Measurements from ENCODE around the gene GRIK4.
A peak's percentile ranks its signal among the peaks of the same experiment; 100 is the strongest.

The GRIK4 gene

GRCh38 chr11:120936356-120936755, 424.8 kb downstream of the GRIK4 start:
- H3K27me3 ChIP-seq (ENCODE audit: insufficient read depth, low read length): no peaks in the 10 kb centered on the region
- peaks cover 11% of the 10 kb centered on the region; the same call in 1 of the 2 replicates for H3K4me1 ChIP-seq (ENCODE audit: insufficient read depth, low read length)
- H3K27ac ChIP-seq (ENCODE audit: low read length): no peak overlapping the region
- no peaks in the 10 kb centered on the region for H3K9me3 ChIP-seq (ENCODE audit: insufficient read depth, low read depth, low read length)
- no peak overlapping the region for H3K4me3 ChIP-seq (ENCODE audit: low read length)
- H3K9ac ChIP-seq (ENCODE audit: low read depth, low read length): no peak overlapping the region
- no peaks in the 10 kb centered on the region for H3K36me3 ChIP-seq (ENCODE audit: insufficient read depth, low read depth, low read length)

- Histone ChIP-seq H3K4me1 (ENCODE audit: insufficient read depth, low read length) (peaks cover 8% of the 10 kb centered on the region; the same call in 1 of the 2 replicates), H3K9ac (ENCODE audit: low read depth, low read length) (no peak overlapping the region), H3K9me3 (ENCODE audit: insufficient read depth, low read depth, low read length) (no peaks in the 10 kb centered on the region), H3K27ac (ENCODE audit: low read length) (no peak overlapping the region), H3K36me3 (ENCODE audit: insufficient read depth, low read depth, low read length) (no peaks in the 10 kb centered on the region), H3K27me3 (ENCODE audit: insufficient read depth, low read length) (no peaks in the 10 kb centered on the region), H3K4me3 (ENCODE audit: low read length) (no peak overlapping the region)
These were observed 426.0 kb downstream of the GRIK4 start for GRCh38 chr11:120937501-120937900.

GRCh38 chr11:120938260-120938659, 426.7 kb downstream of the GRIK4 start:
- Histone ChIP-seq H3K9ac (ENCODE audit: low read depth, low read length) (no peak overlapping the region), H3K4me3 (ENCODE audit: low read length) (no peak overlapping the region), H3K27ac (ENCODE audit: low read length) (no peak overlapping the region), H3K4me1 (ENCODE audit: insufficient read depth, low read length) (peaks cover 8% of the 10 kb centered on the region; the same call in 1 of the 2 replicates), H3K9me3 (ENCODE audit: insufficient read depth, low read depth, low read length) (no peaks in the 10 kb centered on the region), H3K27me3 (ENCODE audit: insufficient read depth, low read length) (no peaks in the 10 kb centered on the region), H3K36me3 (ENCODE audit: insufficient read depth, low read depth, low read length) (no peaks in the 10 kb centered on the region)

- Histone ChIP-seq H3K9me3 (ENCODE audit: insufficient read depth, low read depth, low read length) (peaks cover 12% of the 10 kb centered on the region; the same call in 1 of the 2 replicates), H3K4me3 (ENCODE audit: low read length) (no peak overlapping the region), H3K9ac (ENCODE audit: low read depth, low read length) (no peak overlapping the region), H3K27me3 (ENCODE audit: insufficient read depth, low read length) (no peaks in the 10 kb centered on the region), H3K36me3 (ENCODE audit: insufficient read depth, low read depth, low read length) (no peaks in the 10 kb centered on the region), H3K4me1 (ENCODE audit: insufficient read depth, low read length) (peaks cover 8% of the 10 kb centered on the region; the same call in 1 of the 2 replicates), H3K27ac (ENCODE audit: low read length) (no peak overlapping the region)
These were observed 428.8 kb downstream of the GRIK4 start for GRCh38 chr11:120940160-120940848.

GRCh38 chr11:120941000-120941399, 429.5 kb downstream of the GRIK4 start:
- Histone ChIP-seq H3K9me3 (ENCODE audit: insufficient read depth, low read depth, low read length) (peaks cover 13% of the 10 kb centered on the region; the same call in 1 of the 2 replicates), H3K36me3 (ENCODE audit: insufficient read depth, low read depth, low read length) (no peaks in the 10 kb centered on the region), H3K27me3 (ENCODE audit: insufficient read depth, low read length) (no peaks in the 10 kb centered on the region)

GRCh38 chr11:120942701-120943100, 431.2 kb downstream of the GRIK4 start:
- Histone ChIP-seq H3K27me3 (ENCODE audit: insufficient read depth, low read length) (no peaks in the 10 kb centered on the region), H3K36me3 (ENCODE audit: insufficient read depth, low read depth, low read length) (no peaks in the 10 kb centered on the region), H3K27ac (ENCODE audit: low read length) (no peak overlapping the region), H3K9me3 (ENCODE audit: insufficient read depth, low read depth, low read length) (peaks cover 13% of the 10 kb centered on the region; the same call in 1 of the 2 replicates), H3K4me3 (ENCODE audit: low read length) (no peak overlapping the region), H3K9ac (ENCODE audit: low read depth, low read length) (no peak overlapping the region), H3K4me1 (ENCODE audit: insufficient read depth, low read length) (peaks cover 8% of the 10 kb centered on the region; the same call in 1 of the 2 replicates)

More at GRCh38 chr11:120941000-120941399, 429.5 kb downstream of the GRIK4 start:
- Histone ChIP-seq H3K4me1 (ENCODE audit: insufficient read depth, low read length) (peaks cover 8% of the 10 kb centered on the region; the same call in 1 of the 2 replicates), H3K9ac (ENCODE audit: low read depth, low read length) (no peak overlapping the region), H3K27ac (ENCODE audit: low read length) (no peak overlapping the region), H3K4me3 (ENCODE audit: low read length) (no peak overlapping the region)

GRCh38 chr11:120945042-120945441, 433.5 kb downstream of the GRIK4 start:
- Histone ChIP-seq H3K9me3 (ENCODE audit: insufficient read depth, low read depth, low read length) (peaks cover 13% of the 10 kb centered on the region; the same call in 1 of the 2 replicates), H3K27me3 (ENCODE audit: insufficient read depth, low read length) (no peaks in the 10 kb centered on the region), H3K4me3 (ENCODE audit: low read length) (no peak overlapping the region), H3K27ac (ENCODE audit: low read length) (no peak overlapping the region), H3K4me1 (ENCODE audit: insufficient read depth, low read length) (no peaks in the 10 kb centered on the region), H3K36me3 (ENCODE audit: insufficient read depth, low read depth, low read length) (no peaks in the 10 kb centered on the region), H3K9ac (ENCODE audit: low read depth, low read length) (no peak overlapping the region)

- Histone ChIP-seq H3K4me1 (ENCODE audit: insufficient read depth, low read length) (peaks cover 2% of the 10 kb centered on the region; the same call in 1 of the 2 replicates), H3K4me3 (ENCODE audit: low read length) (no peak overlapping the region), H3K9me3 (ENCODE audit: insufficient read depth, low read depth, low read length) (no peaks in the 10 kb centered on the region), H3K27ac (ENCODE audit: low read length) (no peak overlapping the region), H3K9ac (ENCODE audit: low read depth, low read length) (no peak overlapping the region), H3K36me3 (ENCODE audit: insufficient read depth, low read depth, low read length) (no peaks in the 10 kb centered on the region), H3K27me3 (ENCODE audit: insufficient read depth, low read length) (no peaks in the 10 kb centered on the region; the same call in 1 of the 2 replicates)
These were observed 439.3 kb downstream of the GRIK4 start for GRCh38 chr11:120950880-120951279.

- no peak overlapping the region for H3K27ac ChIP-seq (ENCODE audit: low read length)
- H3K4me3 ChIP-seq (ENCODE audit: low read length): no peak overlapping the region
- H3K4me1 ChIP-seq (ENCODE audit: insufficient read depth, low read length): peaks cover 8% of the 10 kb centered on the region
- H3K36me3 ChIP-seq (ENCODE audit: insufficient read depth, low read depth, low read length): no peaks in the 10 kb centered on the region
- H3K27me3 ChIP-seq (ENCODE audit: insufficient read depth, low read length): no peaks in the 10 kb centered on the region; the same call in 1 of the 2 replicates
- H3K9me3 ChIP-seq (ENCODE audit: insufficient read depth, low read depth, low read length): no peaks in the 10 kb centered on the region
- H3K9ac ChIP-seq (ENCODE audit: low read depth, low read length): no peak overlapping the region
These were observed 441.2 kb downstream of the GRIK4 start for GRCh38 chr11:120952461-120953434.

- no peak overlapping the region for H3K4me3 ChIP-seq (ENCODE audit: low read length)
These were observed 442.8 kb downstream of the GRIK4 start for GRCh38 chr11:120954381-120954780.

GRCh38 chr11:120956710-120957495, 445.4 kb downstream of the GRIK4 start:
- no peaks in the 10 kb centered on the region for H3K9me3 ChIP-seq (ENCODE audit: insufficient read depth, low read depth, low read length)
- no peak overlapping the region for H3K27ac ChIP-seq (ENCODE audit: low read length)
- no peaks in the 10 kb centered on the region; the same call in 1 of the 2 replicates for H3K27me3 ChIP-seq (ENCODE audit: insufficient read depth, low read length)
- peak overlapping the region; percentile 26; the same call in 1 of the 2 replicates for H3K4me3 ChIP-seq (ENCODE audit: low read length)
- peaks cover 9% of the 10 kb centered on the region for H3K4me1 ChIP-seq (ENCODE audit: insufficient read depth, low read length)
- H3K9ac ChIP-seq (ENCODE audit: low read depth, low read length): no peak overlapping the region
- H3K36me3 ChIP-seq (ENCODE audit: insufficient read depth, low read depth, low read length): no peaks in the 10 kb centered on the region

More at GRCh38 chr11:120954381-120954780, 442.8 kb downstream of the GRIK4 start:
- Histone ChIP-seq H3K4me1 (ENCODE audit: insufficient read depth, low read length) (peaks cover 9% of the 10 kb centered on the region), H3K9ac (ENCODE audit: low read depth, low read length) (no peak overlapping the region), H3K27me3 (ENCODE audit: insufficient read depth, low read length) (no peaks in the 10 kb centered on the region; the same call in 1 of the 2 replicates), H3K27ac (ENCODE audit: low read length) (no peak overlapping the region), H3K9me3 (ENCODE audit: insufficient read depth, low read depth, low read length) (no peaks in the 10 kb centered on the region), H3K36me3 (ENCODE audit: insufficient read depth, low read depth, low read length) (no peaks in the 10 kb centered on the region)
